ENCODE results near the gene EXD2.

- TF ChIP-seq POLR2A (IDR thresholded peaks at IDR 0.05; ENCODE audit: low read length) (no peak), PBX3 (IDR thresholded peaks at IDR 0.05) (no peak), ZFP36 (IDR thresholded peaks at IDR 0.05; ENCODE audit: borderline replicate concordance, partially characterized antibody) (no peak), CEBPB (IDR thresholded peaks at IDR 0.05) (no peak), REST (IDR thresholded peaks at IDR 0.05) (no peak), KDM1A (IDR thresholded peaks at IDR 0.05; ENCODE audit: low read depth) (no peak), MAFK (IDR thresholded peaks at IDR 0.05; ENCODE audit: partially characterized antibody) (no peak), RFX5 (IDR thresholded peaks at IDR 0.05) (no peak), NPAS2 (CRISPR knock-in tag; IDR thresholded peaks at IDR 0.05; ENCODE audit: borderline replicate concordance) (no peak), CBX8 (IDR thresholded peaks at IDR 0.05) (no peak)
- TF ChIP-seq, protein P1, sequence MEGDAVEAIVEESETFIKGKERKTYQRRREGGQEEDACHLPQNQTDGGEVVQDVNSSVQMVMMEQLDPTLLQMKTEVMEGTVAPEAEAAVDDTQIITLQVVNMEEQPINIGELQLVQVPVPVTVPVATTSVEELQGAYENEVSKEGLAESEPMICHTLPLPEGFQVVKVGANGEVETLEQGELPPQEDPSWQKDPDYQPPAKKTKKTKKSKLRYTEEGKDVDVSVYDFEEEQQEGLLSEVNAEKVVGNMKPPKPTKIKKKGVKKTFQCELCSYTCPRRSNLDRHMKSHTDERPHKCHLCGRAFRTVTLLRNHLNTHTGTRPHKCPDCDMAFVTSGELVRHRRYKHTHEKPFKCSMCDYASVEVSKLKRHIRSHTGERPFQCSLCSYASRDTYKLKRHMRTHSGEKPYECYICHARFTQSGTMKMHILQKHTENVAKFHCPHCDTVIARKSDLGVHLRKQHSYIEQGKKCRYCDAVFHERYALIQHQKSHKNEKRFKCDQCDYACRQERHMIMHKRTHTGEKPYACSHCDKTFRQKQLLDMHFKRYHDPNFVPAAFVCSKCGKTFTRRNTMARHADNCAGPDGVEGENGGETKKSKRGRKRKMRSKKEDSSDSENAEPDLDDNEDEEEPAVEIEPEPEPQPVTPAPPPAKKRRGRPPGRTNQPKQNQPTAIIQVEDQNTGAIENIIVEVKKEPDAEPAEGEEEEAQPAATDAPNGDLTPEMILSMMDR (IDR thresholded peaks at IDR 0.05): no peak
These were observed 45.8 kb downstream of the EXD2 start for GRCh38 chr14:69237142-69237541.
